HG03108 (cell line): Measurements from ENCODE around the gene SAMD11.
"Not testable (repeated sequence)": the region's sequence is repeated elsewhere in the genome, so short reads cannot be mapped to it uniquely, and the experiment has no call there.

Experiments
- ATAC-seq: cut with Tn5 transposase; IDR thresholded peaks from one replicate; pipeline ENCODE4 v1.9.1; 2021; ENCODE audit warnings: moderate library complexity; ENCODE audit not compliant: unreplicated experiment

Gene SAMD11, protein sequence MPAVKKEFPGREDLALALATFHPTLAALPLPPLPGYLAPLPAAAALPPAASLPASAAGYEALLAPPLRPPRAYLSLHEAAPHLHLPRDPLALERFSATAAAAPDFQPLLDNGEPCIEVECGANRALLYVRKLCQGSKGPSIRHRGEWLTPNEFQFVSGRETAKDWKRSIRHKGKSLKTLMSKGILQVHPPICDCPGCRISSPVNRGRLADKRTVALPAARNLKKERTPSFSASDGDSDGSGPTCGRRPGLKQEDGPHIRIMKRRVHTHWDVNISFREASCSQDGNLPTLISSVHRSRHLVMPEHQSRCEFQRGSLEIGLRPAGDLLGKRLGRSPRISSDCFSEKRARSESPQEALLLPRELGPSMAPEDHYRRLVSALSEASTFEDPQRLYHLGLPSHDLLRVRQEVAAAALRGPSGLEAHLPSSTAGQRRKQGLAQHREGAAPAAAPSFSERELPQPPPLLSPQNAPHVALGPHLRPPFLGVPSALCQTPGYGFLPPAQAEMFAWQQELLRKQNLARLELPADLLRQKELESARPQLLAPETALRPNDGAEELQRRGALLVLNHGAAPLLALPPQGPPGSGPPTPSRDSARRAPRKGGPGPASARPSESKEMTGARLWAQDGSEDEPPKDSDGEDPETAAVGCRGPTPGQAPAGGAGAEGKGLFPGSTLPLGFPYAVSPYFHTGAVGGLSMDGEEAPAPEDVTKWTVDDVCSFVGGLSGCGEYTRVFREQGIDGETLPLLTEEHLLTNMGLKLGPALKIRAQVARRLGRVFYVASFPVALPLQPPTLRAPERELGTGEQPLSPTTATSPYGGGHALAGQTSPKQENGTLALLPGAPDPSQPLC

GRCh38 chr1:923131-923990 lies at the start of gene SAMD11:
Gene SAMD11, plus strand, starts transcription at chr1:923923. Its CDS starts 509 bp downstream, at chr1:924432.
- no peak for ATAC-seq

- ATAC-seq: not testable (repeated sequence)
Observed at GRCh38 chr1:876428-877208, 47.1 kb upstream of the SAMD11 start.

- not testable (repeated sequence) for ATAC-seq
Observed at GRCh38 chr1:877209-877986, 46.3 kb upstream of the SAMD11 start.

- ATAC-seq: not testable (repeated sequence)
Observed at GRCh38 chr1:880511-880910, 43.2 kb upstream of the SAMD11 start.

GRCh38 chr1:880915-881314 lies 42.8 kb upstream of the SAMD11 start:
- ATAC-seq: not testable (repeated sequence)

DNA sequence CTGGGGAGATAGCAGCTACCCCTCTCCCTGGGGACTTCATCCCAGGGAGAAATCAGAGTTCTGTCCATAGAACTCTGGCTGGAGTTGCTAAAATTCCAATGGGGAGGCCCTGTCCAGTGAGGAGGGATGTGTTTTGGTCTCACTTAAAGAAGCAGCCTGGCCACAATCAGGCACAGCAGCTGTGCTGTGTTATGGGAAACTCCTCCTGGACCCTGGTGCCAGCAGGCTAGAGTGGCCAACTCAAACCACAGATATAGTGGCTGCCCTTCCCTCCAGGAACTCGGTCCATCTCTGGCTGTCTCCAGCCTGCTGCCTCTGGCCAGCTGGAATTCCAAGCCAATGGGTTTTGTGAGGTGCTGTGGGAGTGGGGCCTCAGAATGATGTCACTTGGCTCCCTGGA lies 37.4 kb upstream of the SAMD11 start:
- no peak for ATAC-seq

- no peak for ATAC-seq
Observed at GRCh38 chr1:886760-887159, 37.0 kb upstream of the SAMD11 start.

GRCh38 chr1:888297-888696 lies 35.4 kb upstream of the SAMD11 start:
- no peak for ATAC-seq

DNA sequence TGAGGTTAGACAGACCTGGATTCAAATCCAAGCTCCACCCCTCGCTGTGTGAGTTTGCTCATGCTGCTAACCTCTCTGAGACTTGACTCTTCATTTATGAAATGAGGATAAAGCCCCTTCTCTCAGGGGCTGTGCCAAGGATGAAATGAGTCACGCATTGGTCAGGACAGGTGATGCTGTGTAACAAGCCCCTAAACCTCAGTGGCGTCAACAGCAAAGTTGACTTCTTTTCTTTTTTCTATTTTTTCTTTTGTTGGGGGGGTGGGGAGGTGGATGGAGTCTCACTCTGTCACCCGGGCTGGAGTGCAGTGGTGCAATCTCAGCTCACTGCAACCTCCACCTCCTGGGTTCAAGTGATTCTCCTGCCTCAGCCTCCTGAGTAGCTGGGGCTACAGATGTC lies 33.9 kb upstream of the SAMD11 start:
- not testable (repeated sequence) for ATAC-seq

- not testable (repeated sequence) for ATAC-seq
Observed at GRCh38 chr1:890234-890633, 33.5 kb upstream of the SAMD11 start.

DNA sequence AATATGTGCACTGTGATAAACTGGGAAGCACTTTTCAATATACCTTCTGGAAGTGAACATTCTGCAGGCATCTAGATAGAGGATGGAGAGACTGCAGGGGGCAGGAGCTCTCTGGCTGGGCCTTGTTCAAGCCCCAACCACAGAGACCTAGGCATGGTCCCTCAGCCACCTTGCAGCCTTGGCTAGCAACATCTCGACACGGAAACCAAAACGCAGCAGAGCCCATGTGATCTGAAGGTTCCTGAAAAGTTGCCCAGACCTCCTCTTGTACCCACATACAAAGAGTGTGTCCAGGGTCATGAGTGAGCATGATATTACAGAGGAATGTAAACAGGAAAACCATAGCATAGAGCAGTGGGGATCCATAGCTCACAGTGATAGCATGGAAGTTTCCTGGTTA lies 33.1 kb upstream of the SAMD11 start:
- no peak for ATAC-seq

GRCh38 chr1:897226-897625 lies 26.5 kb upstream of the SAMD11 start:
- no peak for ATAC-seq

- not testable (repeated sequence) for ATAC-seq
Observed at GRCh38 chr1:897951-898350, 25.8 kb upstream of the SAMD11 start.

GRCh38 chr1:899636-900317 lies 23.9 kb upstream of the SAMD11 start:
- ATAC-seq: no peak

DNA sequence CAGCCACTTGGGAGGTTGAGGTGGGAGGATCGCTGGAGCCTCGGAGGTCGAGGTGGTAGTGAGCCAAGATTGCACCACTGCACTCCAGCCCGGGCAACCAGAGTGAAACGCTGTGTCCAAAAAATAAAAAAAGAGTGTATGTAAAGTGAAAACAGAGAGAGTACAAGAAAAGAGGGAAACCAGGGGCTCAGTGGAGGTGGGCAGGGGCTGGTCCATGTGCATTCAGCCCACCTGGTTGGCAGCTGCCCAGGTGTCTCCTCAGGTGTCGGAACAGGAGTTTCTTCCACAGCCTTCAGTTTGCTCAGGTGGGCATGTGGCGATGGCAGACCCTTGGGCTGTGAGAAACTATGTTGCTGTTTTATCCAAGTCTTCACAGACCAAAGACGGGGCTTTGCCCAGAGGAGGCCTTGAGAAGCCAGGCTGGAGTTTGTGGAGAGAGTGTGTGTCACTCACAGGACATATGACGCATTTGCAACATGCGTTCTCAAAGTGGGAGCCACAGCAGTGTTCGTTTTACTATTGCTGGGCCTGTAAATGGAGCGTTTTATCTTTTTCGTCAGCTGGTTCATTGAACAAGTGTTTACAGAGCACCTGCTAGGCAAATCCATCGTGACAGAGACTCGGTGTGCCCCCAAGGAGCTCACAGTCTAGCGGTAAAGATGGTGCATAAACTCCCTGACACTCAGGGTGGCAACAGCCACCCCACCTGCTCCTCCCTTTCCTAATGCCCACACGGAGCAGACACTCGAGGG lies 22.4 kb upstream of the SAMD11 start:
- no peak for ATAC-seq

GRCh38 chr1:902802-903201 lies 20.9 kb upstream of the SAMD11 start:
- ATAC-seq: no peak

DNA sequence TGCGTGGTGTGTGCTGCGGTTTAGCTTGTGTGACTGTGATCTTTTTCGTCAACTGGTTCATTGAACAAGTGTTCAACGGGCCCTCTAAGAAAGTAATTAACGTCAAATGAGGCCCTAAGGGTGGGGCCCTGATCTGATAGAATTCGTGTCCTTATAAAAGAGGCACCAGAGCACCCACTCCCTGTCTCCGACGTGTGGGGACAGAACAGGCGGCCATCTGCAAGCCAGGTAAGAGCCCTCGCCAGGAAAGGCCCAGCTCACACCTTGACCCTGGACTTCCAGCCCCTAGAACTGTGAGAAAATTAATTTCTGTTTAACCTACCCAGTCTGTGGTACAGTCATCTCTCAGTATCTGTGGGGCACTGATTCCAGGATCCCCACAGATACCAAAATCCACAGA lies 20.4 kb upstream of the SAMD11 start:
- no peak for ATAC-seq

GRCh38 chr1:903721-904271 lies 19.9 kb upstream of the SAMD11 start:
- no peak for ATAC-seq
